NCI-H2171 treated with DMSO at 0.1 percent for 48 hours (cell line): Measurements from ENCODE around the gene MOB1A.

Experiments used
- DNase-seq: peaks from one replicate; lab custom pipeline; 2025; lab: John Stamatoyannopoulos, UW

The MOB1A gene

DNA sequence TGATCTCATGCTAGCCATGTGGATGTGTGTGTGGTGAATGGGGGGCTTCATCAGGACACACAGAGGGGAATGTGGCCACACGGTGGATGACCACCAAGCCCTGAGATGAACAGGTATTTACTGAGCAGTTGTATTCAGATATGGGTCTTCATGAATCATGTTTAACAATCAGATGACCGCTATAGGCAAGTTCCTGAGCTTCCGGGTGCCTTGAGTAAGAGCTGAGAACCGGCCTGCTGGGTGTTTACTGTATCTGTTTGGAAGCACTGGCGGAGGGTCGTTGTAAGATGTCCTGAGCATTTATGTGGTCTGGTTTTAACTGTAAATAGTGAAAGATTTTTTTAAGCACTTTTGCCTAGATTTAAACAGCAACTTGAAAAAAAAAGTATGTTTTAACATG is 74.9 kb downstream of the MOB1A start:
- no peak for DNase-seq
